IMR-90 (cell line): ENCODE results near the gene KRTAP9-3. TPM values are rescaled to one million over a fixed set of nuclear protein-coding genes. Genes with fewer than 3 reads are reported as not detected.

ENCODE experiments used
- ATAC-seq: fragments of 200-7000 bp; cut with Tn5 transposase; 2 replicates; pipeline ENCODE4 v1.9.1; 2020; ENCODE audit warnings: low read depth, mild to moderate bottlenecking, moderate library complexity
- BruUV-seq: library from RNA; stranded (reverse); fragments of 400-500 nt; replicated peaks from 2 replicates; lab custom pipeline; 2021; lab: Mats Ljungman, UMichigan
- CTCF ChIA-PET: fragments of 300-600 bp; formaldehyde crosslinking; extraction: SDS; loops from one replicate; lab custom pipeline; 2021; ENCODE audit warnings: antibody characterized with exemption; lab: Yijun Ruan, JAX
- POLR2A ChIA-PET: fragments of 300-600 bp; sonication (Branson Sonifier 250); formaldehyde crosslinking; loops from one replicate; lab custom pipeline; 2022; ENCODE audit warnings: antibody characterized with exemption; ENCODE audit not compliant: unreplicated experiment; lab: Charles Lee
- DNase-seq: peaks from one replicate; pipeline ENCODE4 v3.0.0; 2013
- H2AFZ ChIP-seq: replicated peaks from 2 replicates; pipeline ENCODE3; 2013; ENCODE audit warnings: low read length, mild to moderate bottlenecking; ENCODE audit not compliant: poor library complexity
- H2AK5ac ChIP-seq: 2 replicates; pipeline ENCODE4 v1.6.1; 2013; ENCODE audit warnings: low read depth, low read length, inconsistent platforms
- H2AK9ac ChIP-seq: replicated peaks from 2 replicates; pipeline ENCODE3; 2013; ENCODE audit warnings: mild to moderate bottlenecking, low read depth, low read length, moderate library complexity; ENCODE audit not compliant: poor library complexity
- H2BK120ac ChIP-seq: 2 replicates; pipeline ENCODE4 v1.6.1; 2013; ENCODE audit warnings: low read depth, low read length, inconsistent platforms
- H2BK15ac ChIP-seq: 3 replicates; pipeline ENCODE4 v1.6.1; 2013; ENCODE audit warnings: low read depth, low read length, inconsistent platforms
- H2BK20ac ChIP-seq: 2 replicates; pipeline ENCODE4 v1.6.1; 2013; ENCODE audit warnings: low read depth, mild to moderate bottlenecking, inconsistent platforms, low read length, moderate library complexity
- H2BK5ac ChIP-seq: 2 replicates; pipeline ENCODE4 v1.6.1; 2013; ENCODE audit warnings: mild to moderate bottlenecking, low read depth, low read length, inconsistent platforms; ENCODE audit not compliant: poor library complexity, severe bottlenecking
- H3K14ac ChIP-seq: replicated peaks from 2 replicates; pipeline ENCODE4 v1.6.1; 2013; ENCODE audit warnings: low read depth, low read length, inconsistent platforms
- H3K18ac ChIP-seq: 2 replicates; pipeline ENCODE4 v1.6.1; 2013; ENCODE audit warnings: low read depth, low read length, control low read depth
- H3K23ac ChIP-seq: 2 replicates; pipeline ENCODE4 v1.6.1; 2013; ENCODE audit warnings: low read depth, low read length, inconsistent platforms
- H3K27ac ChIP-seq: 2 replicates; pipeline ENCODE4 v1.5.1; 2013; ENCODE audit warnings: mild to moderate bottlenecking, control low read depth, low read length; ENCODE audit not compliant: insufficient read depth
- H3K27me3 ChIP-seq: 2 replicates; pipeline ENCODE4 v1.6.1; 2013; ENCODE audit warnings: low read length; ENCODE audit not compliant: control insufficient read depth, insufficient read depth
- H3K36me3 ChIP-seq: 2 replicates; pipeline ENCODE4 v1.6.1; 2013; ENCODE audit warnings: low read length, mixed read lengths; ENCODE audit not compliant: control insufficient read depth, insufficient read depth
- H3K4ac ChIP-seq: 2 replicates; pipeline ENCODE4 v1.6.1; 2013; ENCODE audit warnings: low read depth, low read length, inconsistent platforms
- H3K4me1 ChIP-seq: 2 replicates; pipeline ENCODE4 v1.6.1; 2013; ENCODE audit warnings: low read length, mixed read lengths; ENCODE audit not compliant: control insufficient read depth, insufficient read depth
- H3K4me2 ChIP-seq: 2 replicates; pipeline ENCODE4 v1.6.1; 2013; ENCODE audit warnings: low read depth, mild to moderate bottlenecking, control low read depth, low read length, moderate library complexity
- H3K4me3 ChIP-seq: 2 replicates; pipeline ENCODE4 v1.5.1; 2013; ENCODE audit warnings: low read depth, mild to moderate bottlenecking, control low read depth, low read length, moderate library complexity; ENCODE audit not compliant: insufficient read depth
- H3K56ac ChIP-seq: 2 replicates; pipeline ENCODE4 v1.6.1; 2013; ENCODE audit warnings: low read length, inconsistent platforms; ENCODE audit not compliant: insufficient read depth; ENCODE audit errors: extremely low read depth
- H3K79me1 ChIP-seq, 2 experiments: 2 replicates each; pipeline ENCODE4 v1.6.1; 2013; ENCODE audit warnings: low read length in 2 of 2, inconsistent platforms in 1 of 2, low read depth in 1 of 2
- H3K9ac ChIP-seq: 2 replicates; pipeline ENCODE4 v1.6.1; 2013; ENCODE audit warnings: low read depth, low read length, control low read depth
- H3K9me1 ChIP-seq: 2 replicates; pipeline ENCODE4 v1.6.1; 2013; ENCODE audit warnings: low read length, inconsistent platforms; ENCODE audit not compliant: insufficient read depth
- H3K9me3 ChIP-seq: 2 replicates; pipeline ENCODE4 v1.6.1; 2013; ENCODE audit warnings: low read length; ENCODE audit not compliant: control insufficient read depth, insufficient read depth
- H4K20me1 ChIP-seq: 2 replicates; pipeline ENCODE4 v1.6.1; 2013; ENCODE audit warnings: low read length, inconsistent platforms; ENCODE audit not compliant: insufficient read depth
- H4K5ac ChIP-seq: 2 replicates; pipeline ENCODE4 v1.6.1; 2013; ENCODE audit warnings: mild to moderate bottlenecking, low read depth, low read length, control low read depth
- H4K8ac ChIP-seq, 2 experiments: 2 replicates each; pipeline ENCODE4 v1.6.1; 2013; ENCODE audit warnings: low read depth in 2 of 2, low read length in 2 of 2, control low read depth in 1 of 2, inconsistent platforms in 1 of 2
- H4K91ac ChIP-seq: 2 replicates; pipeline ENCODE4 v1.6.1; 2013; ENCODE audit warnings: low read depth, low read length, inconsistent platforms; ENCODE audit not compliant: insufficient read depth
- CHD1 ChIP-seq: IDR thresholded peaks from 2 replicates; pipeline ENCODE4 v1.6.1; 2012; ENCODE audit warnings: low read depth, low read length, improper control_type of control experiment
- FOS ChIP-seq: fragments of 150-350 bp; IDR thresholded peaks from 2 replicates; pipeline ENCODE4 v1.6.1; 2016; ENCODE audit warnings: low read depth, low read length
- MAFK ChIP-seq: IDR thresholded peaks from 2 replicates; pipeline ENCODE4 v1.6.1; 2012; ENCODE audit warnings: low read depth, low read length, improper control_type of control experiment
- MAZ ChIP-seq: IDR thresholded peaks from 2 replicates; pipeline ENCODE4 v1.6.1; 2012; ENCODE audit warnings: low read depth, mild to moderate bottlenecking, low read length, improper control_type of control experiment, moderate library complexity, borderline replicate concordance
- MXI1 ChIP-seq: IDR thresholded peaks from 2 replicates; pipeline ENCODE4 v1.6.1; 2012; ENCODE audit warnings: low read depth, mild to moderate bottlenecking, low read length, moderate library complexity, borderline replicate concordance
- POLR2A ChIP-seq: IDR thresholded peaks from 2 replicates; pipeline ENCODE4 v1.6.1; 2012; ENCODE audit warnings: mild to moderate bottlenecking, low read depth, low read length
- RAD21 ChIP-seq: IDR thresholded peaks from 2 replicates; pipeline ENCODE4 v1.6.1; 2012; ENCODE audit warnings: low read length, improper control_type of control experiment
- RFX5 ChIP-seq: IDR thresholded peaks from 2 replicates; pipeline ENCODE4 v1.8.0; 2012; ENCODE audit warnings: low read depth, mild to moderate bottlenecking, low read length, moderate library complexity
- WGBS, 2 experiments: methylation state at CpG; one replicate each; pipeline versions ENCODE4 v1.1.5 to v1.1.7; 2013; ENCODE audit warnings: missing lambda C conversion rate in 2 of 2; ENCODE audit not compliant: insufficient read length in 1 of 2; ENCODE audit errors: extremely low coverage in 2 of 2; 5-methylcytosine and 5-hydroxymethylcytosine counted together
- dilution Hi-C: fragments of 300-500 bp; cut with HindIII; formaldehyde crosslinking; loops from one replicate; pipeline ENCODE4 v1.14.3; 2018; ENCODE audit warnings: low sequenced_read_pairs; ENCODE audit not compliant: unreplicated experiment
- in situ Hi-C: fragments of 300-500 bp; cut with MboI; formaldehyde crosslinking; loops from 3 replicates; pipeline ENCODE4 v1.14.3; 2019; ENCODE audit warnings: low sequenced_read_pairs, inconsistent platforms, mixed read lengths
- intact Hi-C: fragments of 100-400 bp; cut with micrococcal nuclease; formaldehyde crosslinking; loops from 2 replicates; pipeline ENCODE4 v1.10.0; 2022
- polyA plus RNA-seq, 3 experiments: library from polyadenylated mRNA; depleted of rRNA; stranded (reverse); fragments of >200 nt; gene quantifications; 2 replicates each; pipeline ENCODE4 v1.2.3, GENCODE V29; 2012; ENCODE audit warnings: low replicate concordance in 1 of 3
- total RNA-seq: library from RNA; depleted of rRNA; stranded (reverse); fragments of >200 nt; gene quantifications from 2 replicates; pipeline ENCODE4 v1.2.3, GENCODE V29; 2012
- TF ChIP-seq, protein P1 (sequence below): conservative IDR thresholded peaks from 2 replicates; pipeline ENCODE4 v1.5.1; 2012; ENCODE audit warnings: mild to moderate bottlenecking, low read depth, low read length, improper control_type of control experiment
- TF ChIP-seq, protein P2 (sequence below): fragments of 150-350 bp; IDR thresholded peaks from 2 replicates; pipeline ENCODE4 v1.6.1; 2017; ENCODE audit warnings: mild to moderate bottlenecking, antibody characterized with exemption, low read length, low read depth

Gene KRTAP9-3
- total and polyA plus RNA-seq, 2 of the 4 experiments (the other 2 are of a cell fraction) = not detected

DNA sequence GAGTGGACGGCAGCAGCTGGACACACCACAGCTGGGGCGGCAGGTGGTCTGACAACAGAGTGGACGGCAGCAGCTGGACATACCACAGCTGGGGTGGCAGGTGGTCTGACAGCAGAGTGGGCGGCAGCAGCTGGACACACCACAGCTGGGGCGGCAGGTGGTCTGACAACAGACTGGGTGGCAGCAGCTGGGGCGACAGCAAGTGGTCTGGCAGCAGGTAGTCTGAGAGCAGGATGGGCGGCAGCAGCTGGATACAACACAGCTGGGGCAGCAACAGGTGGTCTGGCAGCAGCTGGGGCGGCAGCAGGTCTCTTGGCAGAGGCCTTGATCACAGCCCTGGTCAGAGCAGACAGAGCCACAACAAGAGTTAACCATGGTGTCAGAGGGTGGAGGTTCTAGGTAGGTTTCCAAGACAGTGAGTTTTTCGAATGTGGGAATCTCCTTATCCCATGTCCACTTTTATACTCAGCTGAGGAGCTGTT lies 47.7 kb upstream of the KRTAP9-3 start, which contains the start of gene KRTAP4-1:
TSS of gene KRTAP4-1 (minus strand) at position 432 of the 482 bp plus-strand sequence. CDS start at position 375, 57 bp downstream.
- no peaks in the 10 kb centered on the region for H3K79me1 ChIP-seq
- no peak within 1 kb of the TSS for H3K18ac ChIP-seq
- peak within 1 kb of the TSS; percentile 46 for H2AFZ ChIP-seq
- no peaks in the 10 kb centered on the region for H3K9me1 ChIP-seq
- TF ChIP-seq MAZ (no peak), FOS (no peak), MAFK (no peak), MXI1 (no peak), RFX5 (no peak), RAD21 (no peak), CHD1 (no peak), POLR2A (no peak)
- TF ChIP-seq, protein P1, sequence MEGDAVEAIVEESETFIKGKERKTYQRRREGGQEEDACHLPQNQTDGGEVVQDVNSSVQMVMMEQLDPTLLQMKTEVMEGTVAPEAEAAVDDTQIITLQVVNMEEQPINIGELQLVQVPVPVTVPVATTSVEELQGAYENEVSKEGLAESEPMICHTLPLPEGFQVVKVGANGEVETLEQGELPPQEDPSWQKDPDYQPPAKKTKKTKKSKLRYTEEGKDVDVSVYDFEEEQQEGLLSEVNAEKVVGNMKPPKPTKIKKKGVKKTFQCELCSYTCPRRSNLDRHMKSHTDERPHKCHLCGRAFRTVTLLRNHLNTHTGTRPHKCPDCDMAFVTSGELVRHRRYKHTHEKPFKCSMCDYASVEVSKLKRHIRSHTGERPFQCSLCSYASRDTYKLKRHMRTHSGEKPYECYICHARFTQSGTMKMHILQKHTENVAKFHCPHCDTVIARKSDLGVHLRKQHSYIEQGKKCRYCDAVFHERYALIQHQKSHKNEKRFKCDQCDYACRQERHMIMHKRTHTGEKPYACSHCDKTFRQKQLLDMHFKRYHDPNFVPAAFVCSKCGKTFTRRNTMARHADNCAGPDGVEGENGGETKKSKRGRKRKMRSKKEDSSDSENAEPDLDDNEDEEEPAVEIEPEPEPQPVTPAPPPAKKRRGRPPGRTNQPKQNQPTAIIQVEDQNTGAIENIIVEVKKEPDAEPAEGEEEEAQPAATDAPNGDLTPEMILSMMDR = no peak
- TF ChIP-seq, protein P2, sequence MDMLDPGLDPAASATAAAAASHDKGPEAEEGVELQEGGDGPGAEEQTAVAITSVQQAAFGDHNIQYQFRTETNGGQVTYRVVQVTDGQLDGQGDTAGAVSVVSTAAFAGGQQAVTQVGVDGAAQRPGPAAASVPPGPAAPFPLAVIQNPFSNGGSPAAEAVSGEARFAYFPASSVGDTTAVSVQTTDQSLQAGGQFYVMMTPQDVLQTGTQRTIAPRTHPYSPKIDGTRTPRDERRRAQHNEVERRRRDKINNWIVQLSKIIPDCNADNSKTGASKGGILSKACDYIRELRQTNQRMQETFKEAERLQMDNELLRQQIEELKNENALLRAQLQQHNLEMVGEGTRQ = no peak
- no peak within 1 kb of the TSS for H3K56ac ChIP-seq
- no peaks in the 10 kb centered on the region for H3K4me1 ChIP-seq
- H3K23ac ChIP-seq = no peak within 1 kb of the TSS
- H4K20me1 ChIP-seq = no peaks in the 10 kb centered on the region
- H3K36me3 ChIP-seq = no peaks in the 10 kb centered on the region
- dilution Hi-C loops = no loop called here
- H2BK20ac ChIP-seq = no peak within 1 kb of the TSS
- H3K9me3 ChIP-seq = no peaks in the 10 kb centered on the region; the same call in 1 of the 2 replicates
- no peak within 1 kb of the TSS for H3K9ac ChIP-seq
- H3K27ac ChIP-seq = no peak within 1 kb of the TSS
- no peak within 1 kb of the TSS for H3K14ac ChIP-seq
- DNase-seq = no peak
- H4K8ac ChIP-seq = no peak within 1 kb of the TSS
- no peak within 1 kb of the TSS for H2BK120ac ChIP-seq
- no peak within 1 kb of the TSS for H2BK5ac ChIP-seq
- no peak within 1 kb of the TSS for H2AK9ac ChIP-seq
- no peak within 1 kb of the TSS for H3K4me2 ChIP-seq
- BruUV-seq = no TSS peak
- H2BK15ac ChIP-seq = no peak within 1 kb of the TSS
- no peak within 1 kb of the TSS for H4K5ac ChIP-seq
- POLR2A ChIA-PET = no interaction called here
- 38% methylated on average over 2 of the region's 9 CpGs; no CpG with 5 or more reads in 1 of the 2 experiments for WGBS, 2 experiments
- ATAC-seq = no peak
- H2AK5ac ChIP-seq = no peak within 1 kb of the TSS
- no peak within 1 kb of the TSS for H4K91ac ChIP-seq
- CTCF ChIA-PET = no interaction called here
- no peak within 1 kb of the TSS for H3K4me3 ChIP-seq
- in situ Hi-C loops = no loop called here
- H3K4ac ChIP-seq = no peak within 1 kb of the TSS
- intact Hi-C loops = no loop called here
- H3K27me3 ChIP-seq = peaks cover 2% of the 10 kb centered on the region
